Measurements from ENCODE around the gene DPH7. TPM values are rescaled to one million over a fixed set of nuclear protein-coding genes. Genes with fewer than 3 reads are reported as not detected.

Gene DPH7
- total RNA-seq, 6 experiments from 2014 or later = 9.2 to 17.8 (median 11.8) TPM

GRCh38 chr9:137615387-137615871, 36.7 kb upstream of the DPH7 start:
- H3K4me3 ChIP-seq = no peak overlapping the region
- no peaks in the 10 kb centered on the region for H3K9me3 ChIP-seq
- intact Hi-C loops (cut with DNase I) = no loop called here
- DNase-seq (no peak), ATAC-seq (no peak)
- no peak for TF ChIP-seq POLR2A (IDR thresholded peaks at IDR 0.05)
- TF ChIP-seq CTCF (IDR thresholded peaks at IDR 0.05) = no peak
- H3K27ac ChIP-seq = no peak overlapping the region
- no CpG with 5 or more reads among the region's 19 CpGs for WGBS (ENCODE audit: insufficient coverage, low coverage, low lambda C conversion rate, missing lambda C conversion rate)
- H3K27me3 ChIP-seq = no peaks in the 10 kb centered on the region
- peaks cover 0 to 24% (median 3%) of the 10 kb centered on the region in 4 donors for H3K36me3 ChIP-seq
- peaks cover 0 to 15% (median 7%) of the 10 kb centered on the region in 4 donors for H3K4me1 ChIP-seq

GRCh38 chr9:137614631-137615386, 36.1 kb upstream of the DPH7 start:
- no peak for TF ChIP-seq POLR2A (IDR thresholded peaks at IDR 0.05)
- no peak for TF ChIP-seq CTCF (IDR thresholded peaks at IDR 0.05)
- ATAC-seq (peak in 2 of 4 donors; percentile 24 to 40), DNase-seq (peak in 1 of 3 donors; percentile 84)
- intact Hi-C loops (cut with DNase I) = no loop called here
- H3K27ac ChIP-seq = no peak overlapping the region
- H3K4me3 ChIP-seq = no peak overlapping the region
- no CpG with 5 or more reads among the region's 25 CpGs for WGBS (ENCODE audit: insufficient coverage, low coverage, low lambda C conversion rate, missing lambda C conversion rate)
- H3K27me3 ChIP-seq = no peaks in the 10 kb centered on the region
- H3K36me3 ChIP-seq = peaks cover 0 to 24% (median 3%) of the 10 kb centered on the region in 4 donors
- no peaks in the 10 kb centered on the region for H3K9me3 ChIP-seq
- H3K4me1 ChIP-seq = peaks cover 0 to 9% (median 4%) of the 10 kb centered on the region in 4 donors

GRCh38 chr9:137613738-137614523, 35.2 kb upstream of the DPH7 start:
- Histone ChIP-seq H3K9me3 (no peaks in the 10 kb centered on the region), H3K4me3 (no peak overlapping the region), H3K36me3 (peaks cover 0 to 24% (median 3%) of the 10 kb centered on the region in 4 donors), H3K27ac (no peak overlapping the region), H3K4me1 (peaks cover 0 to 14% (median 3%) of the 10 kb centered on the region in 4 donors), H3K27me3 (no peaks in the 10 kb centered on the region)
- ATAC-seq (no peak), DNase-seq (no peak)
- WGBS (ENCODE audit: insufficient coverage, low coverage, low lambda C conversion rate, missing lambda C conversion rate) = no CpG with 5 or more reads among the region's 27 CpGs
- TF ChIP-seq CTCF (IDR thresholded peaks at IDR 0.05) (no peak), POLR2A (IDR thresholded peaks at IDR 0.05) (no peak)
- intact Hi-C loops (cut with DNase I) = no loop called here

- Histone ChIP-seq H3K4me1 (peaks cover 0 to 20% (median 3%) of the 10 kb centered on the region in 4 donors), H3K36me3 (peaks cover 0 to 24% (median 3%) of the 10 kb centered on the region in 4 donors), H3K4me3 (no peak overlapping the region), H3K27me3 (no peaks in the 10 kb centered on the region), H3K9me3 (no peaks in the 10 kb centered on the region), H3K27ac (no peak overlapping the region)
- intact Hi-C loops (cut with DNase I) = no loop called here
- 40% methylated on average over 1 of the region's 5 CpGs for whole genome bisulfite sequencing (ENCODE audit: insufficient coverage, low coverage, low lambda C conversion rate, missing lambda C conversion rate)
- ATAC-seq (no peak), DNase-seq (no peak)
- no peak for TF ChIP-seq POLR2A (IDR thresholded peaks at IDR 0.05)
- no peak for TF ChIP-seq CTCF (IDR thresholded peaks at IDR 0.05)
Observed at GRCh38 chr9:137613259-137613658, 34.5 kb upstream of the DPH7 start.
